Stimulated activated CD8-positive, alpha-beta memory T cell treated with anti-CD3 and anti-CD28 coated beads, Interleukin-4, amount 100 ng/mL, for 4 hours (primary cell): Measurements from ENCODE around the gene HNMT.

Experiments used
- DNase-seq, 2 donors: peaks; one replicate each; pipeline ENCODE4 v3.0.0-alpha.2; 2020; ENCODE audit warnings: low read depth in 2 of 2, low spot score in 1 of 2

HNMT gene

GRCh38 chr2:138009622-138010021 lies 45.3 kb downstream of the HNMT start:
- DNase-seq, result no peak

GRCh38 chr2:138010890-138011289 lies 46.6 kb downstream of the HNMT start:
- DNase-seq, result no peak

- DNase-seq, result no peak
Measured at GRCh38 chr2:138012082-138012481, 47.8 kb downstream of the HNMT start.

GRCh38 chr2:138012968-138013367 lies 48.7 kb downstream of the HNMT start:
- DNase-seq, result no peak

- DNase-seq, result no peak
Measured at GRCh38 chr2:138013639-138014038, 49.4 kb downstream of the HNMT start.

GRCh38 chr2:138015494-138015893 lies 51.2 kb downstream of the HNMT start:
- no peak for DNase-seq

GRCh38 chr2:138016351-138017087 lies 52.2 kb downstream of the HNMT start:
- no peak for DNase-seq

- no peak for DNase-seq
Measured at GRCh38 chr2:138017824-138018223, 53.6 kb downstream of the HNMT start.

GRCh38 chr2:138018866-138019688 lies 54.8 kb downstream of the HNMT start:
- no peak for DNase-seq

- no peak for DNase-seq
Measured at GRCh38 chr2:138020432-138020831, 56.2 kb downstream of the HNMT start.

- DNase-seq, result no peak
Measured at GRCh38 chr2:138021154-138021553, 56.9 kb downstream of the HNMT start.

- DNase-seq, result no peak
Measured at GRCh38 chr2:138023298-138023697, 59.0 kb downstream of the HNMT start.

- no peak for DNase-seq
Measured at GRCh38 chr2:138023976-138024375, 59.7 kb downstream of the HNMT start.

GRCh38 chr2:138026111-138027020 lies 62.1 kb downstream of the HNMT start:
- no peak for DNase-seq

GRCh38 chr2:138028538-138028937 lies 64.3 kb downstream of the HNMT start:
- no peak for DNase-seq

- no peak for DNase-seq
Measured at GRCh38 chr2:138029276-138029675, 65.0 kb downstream of the HNMT start.

GRCh38 chr2:138030459-138030858 lies 66.2 kb downstream of the HNMT start:
- DNase-seq, result no peak

- DNase-seq, result no peak
Measured at GRCh38 chr2:138032334-138032733, 68.1 kb downstream of the HNMT start.

- no peak for DNase-seq
Measured at GRCh38 chr2:138034536-138034935, 70.3 kb downstream of the HNMT start.

GRCh38 chr2:138035608-138036217 lies 71.4 kb downstream of the HNMT start:
- no peak for DNase-seq

GRCh38 chr2:138036522-138036921 lies 72.2 kb downstream of the HNMT start:
- DNase-seq, result no peak
